AG09319 (cell line): ENCODE results near the gene C1orf167.
A peak's percentile ranks its signal among the peaks of the same experiment; 100 is the strongest.

ENCODE experiments used
- DNase-seq: peaks from one replicate; pipeline ENCODE4 v3.0.0-alpha.2; 2010; ENCODE audit warnings: low read depth; ENCODE audit errors: extremely low read depth
- CTCF ChIP-seq: IDR thresholded peaks from 2 replicates; pipeline ENCODE4 v1.5.1; 2011; ENCODE audit warnings: low read depth, mild to moderate bottlenecking, inconsistent platforms, low read length, moderate library complexity

Gene C1orf167

DNA sequence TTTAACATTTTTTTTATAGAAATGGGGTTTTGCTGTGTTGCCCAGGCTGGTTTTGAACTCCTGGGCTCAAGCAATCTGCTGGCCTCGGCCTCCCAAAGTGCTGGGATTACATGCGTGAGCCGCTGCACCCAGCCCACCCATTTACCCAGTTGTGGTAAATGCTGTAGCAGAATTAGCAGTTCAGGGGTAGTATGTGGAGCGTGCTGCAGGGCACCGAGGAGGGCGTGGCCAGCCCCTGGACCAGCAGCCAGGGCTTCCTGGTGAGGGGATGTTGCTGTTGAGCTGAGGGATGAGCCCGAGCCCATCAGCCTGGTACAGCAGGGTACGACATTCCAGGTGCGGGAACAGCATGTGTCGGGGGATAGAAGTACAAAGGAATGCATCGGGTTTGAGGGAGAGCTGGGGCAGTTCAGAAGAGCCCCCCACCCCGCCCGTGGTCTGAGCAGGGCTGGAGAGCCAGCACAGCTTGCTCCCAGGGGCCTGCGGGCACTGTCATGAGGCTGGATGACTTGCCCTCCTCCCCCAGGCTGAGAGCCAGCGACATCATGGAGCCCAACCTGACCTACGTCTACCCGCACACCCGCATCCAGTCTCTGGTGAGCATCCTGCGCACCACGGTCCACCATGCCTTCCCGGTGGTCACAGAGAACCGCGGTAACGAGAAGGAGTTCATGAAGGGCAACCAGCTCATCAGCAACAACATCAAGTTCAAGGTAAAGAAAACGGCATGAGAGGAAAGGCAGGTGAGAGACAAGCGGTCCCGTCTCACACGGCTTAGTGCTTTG, 73.6 kb downstream of the C1orf167 start:
- TF ChIP-seq CTCF = no peak
- no peak for DNase-seq

- DNase-seq = no peak
- no peak for TF ChIP-seq CTCF
Observed at GRCh38 chr1:11836955-11837766, 75.2 kb downstream of the C1orf167 start.

GRCh38 chr1:11837767-11838348, 75.9 kb downstream of the C1orf167 start:
- DNase-seq = no peak
- no peak for TF ChIP-seq CTCF

DNA sequence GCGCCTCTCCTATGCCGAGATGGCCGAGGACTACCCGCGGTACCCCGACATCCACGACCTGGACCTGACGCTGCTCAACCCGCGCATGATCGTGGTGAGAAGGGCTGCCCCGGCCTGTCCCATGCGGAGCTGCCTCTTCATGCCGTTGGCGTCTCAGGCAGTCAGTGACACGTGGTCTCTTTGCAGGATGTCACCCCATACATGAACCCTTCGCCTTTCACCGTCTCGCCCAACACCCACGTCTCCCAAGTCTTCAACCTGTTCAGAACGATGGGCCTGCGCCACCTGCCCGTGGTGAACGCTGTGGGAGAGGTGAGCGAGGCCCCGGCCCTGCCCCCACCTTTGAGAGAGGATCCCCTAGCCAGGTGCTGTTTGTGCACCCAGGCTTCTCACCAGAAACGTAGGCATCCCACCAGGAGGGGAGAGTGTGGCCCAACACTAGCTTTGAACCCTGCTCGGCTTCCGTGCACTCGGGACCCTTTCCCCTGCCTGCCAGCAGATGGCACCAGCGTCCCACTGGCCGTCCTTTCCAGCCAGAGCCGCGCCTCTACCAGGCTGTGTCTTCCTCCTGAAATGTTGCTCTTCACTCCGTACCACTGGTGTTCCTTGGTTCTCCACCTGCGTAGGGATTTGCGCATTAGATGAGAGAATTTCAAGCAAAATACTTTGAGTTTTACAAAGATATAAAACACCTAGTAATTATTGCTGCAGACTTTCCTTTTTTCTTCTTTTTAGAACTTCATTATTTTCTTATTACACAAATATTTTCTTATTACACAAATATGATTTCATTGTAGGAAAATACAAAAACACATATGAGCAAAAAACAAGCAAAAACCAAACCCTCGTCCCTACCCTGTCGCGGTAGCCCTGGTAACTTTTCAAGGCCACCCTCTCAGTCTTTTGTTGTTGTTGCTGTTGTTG, 76.6 kb downstream of the C1orf167 start:
- DNase-seq = no peak
- peak; percentile 100 for TF ChIP-seq CTCF
